Epithelial cell of esophagus (primary cell): ENCODE results near the gene METRNL.

Source experiments
- DNase-seq: peaks from one replicate; pipeline ENCODE4 v3.0.0; 2010; ENCODE audit warnings: low read depth
- H3K4me3 ChIP-seq: 2 replicates; pipeline ENCODE4 v1.5.1; 2011; ENCODE audit warnings: mild to moderate bottlenecking, low read length, control low read depth
- TF ChIP-seq, protein P1 (sequence below): IDR thresholded peaks from 2 replicates; pipeline ENCODE4 v1.5.1; 2011; ENCODE audit warnings: low read depth, mild to moderate bottlenecking, low read length, control low read depth, inconsistent platforms; ENCODE audit not compliant: insufficient read depth; ENCODE audit errors: missing control alignments

Gene METRNL

DNA sequence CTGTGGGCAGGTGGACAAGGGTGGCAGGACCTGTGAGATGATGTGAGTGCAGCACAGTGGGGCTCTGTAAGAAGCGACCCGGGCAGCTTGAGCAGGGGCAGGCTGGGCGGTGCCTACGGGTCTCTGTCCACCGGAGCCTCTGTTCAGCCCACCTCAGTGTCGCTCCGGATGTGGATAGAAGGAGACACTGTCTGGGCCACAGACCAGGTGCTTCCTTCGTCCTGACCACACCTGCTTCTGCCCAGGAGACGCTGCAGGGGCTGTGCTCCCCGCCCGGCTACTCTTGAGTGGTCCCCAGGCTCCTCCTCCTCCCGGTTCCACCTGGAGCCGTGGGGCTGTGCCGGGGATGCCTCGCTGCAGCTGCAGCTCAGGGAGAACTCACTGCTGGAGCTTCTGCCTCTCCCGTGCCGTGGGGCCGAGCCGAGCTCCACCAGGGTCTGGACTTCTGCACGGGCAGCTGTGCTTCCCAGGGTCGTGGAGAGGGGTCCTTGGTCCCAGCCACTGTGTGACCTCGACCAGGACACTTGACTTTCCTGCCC is 21.5 kb downstream of the METRNL start:
- no peak for DNase-seq
- TF ChIP-seq, protein P1, sequence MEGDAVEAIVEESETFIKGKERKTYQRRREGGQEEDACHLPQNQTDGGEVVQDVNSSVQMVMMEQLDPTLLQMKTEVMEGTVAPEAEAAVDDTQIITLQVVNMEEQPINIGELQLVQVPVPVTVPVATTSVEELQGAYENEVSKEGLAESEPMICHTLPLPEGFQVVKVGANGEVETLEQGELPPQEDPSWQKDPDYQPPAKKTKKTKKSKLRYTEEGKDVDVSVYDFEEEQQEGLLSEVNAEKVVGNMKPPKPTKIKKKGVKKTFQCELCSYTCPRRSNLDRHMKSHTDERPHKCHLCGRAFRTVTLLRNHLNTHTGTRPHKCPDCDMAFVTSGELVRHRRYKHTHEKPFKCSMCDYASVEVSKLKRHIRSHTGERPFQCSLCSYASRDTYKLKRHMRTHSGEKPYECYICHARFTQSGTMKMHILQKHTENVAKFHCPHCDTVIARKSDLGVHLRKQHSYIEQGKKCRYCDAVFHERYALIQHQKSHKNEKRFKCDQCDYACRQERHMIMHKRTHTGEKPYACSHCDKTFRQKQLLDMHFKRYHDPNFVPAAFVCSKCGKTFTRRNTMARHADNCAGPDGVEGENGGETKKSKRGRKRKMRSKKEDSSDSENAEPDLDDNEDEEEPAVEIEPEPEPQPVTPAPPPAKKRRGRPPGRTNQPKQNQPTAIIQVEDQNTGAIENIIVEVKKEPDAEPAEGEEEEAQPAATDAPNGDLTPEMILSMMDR = no peak
- no peak overlapping the region for H3K4me3 ChIP-seq

DNA sequence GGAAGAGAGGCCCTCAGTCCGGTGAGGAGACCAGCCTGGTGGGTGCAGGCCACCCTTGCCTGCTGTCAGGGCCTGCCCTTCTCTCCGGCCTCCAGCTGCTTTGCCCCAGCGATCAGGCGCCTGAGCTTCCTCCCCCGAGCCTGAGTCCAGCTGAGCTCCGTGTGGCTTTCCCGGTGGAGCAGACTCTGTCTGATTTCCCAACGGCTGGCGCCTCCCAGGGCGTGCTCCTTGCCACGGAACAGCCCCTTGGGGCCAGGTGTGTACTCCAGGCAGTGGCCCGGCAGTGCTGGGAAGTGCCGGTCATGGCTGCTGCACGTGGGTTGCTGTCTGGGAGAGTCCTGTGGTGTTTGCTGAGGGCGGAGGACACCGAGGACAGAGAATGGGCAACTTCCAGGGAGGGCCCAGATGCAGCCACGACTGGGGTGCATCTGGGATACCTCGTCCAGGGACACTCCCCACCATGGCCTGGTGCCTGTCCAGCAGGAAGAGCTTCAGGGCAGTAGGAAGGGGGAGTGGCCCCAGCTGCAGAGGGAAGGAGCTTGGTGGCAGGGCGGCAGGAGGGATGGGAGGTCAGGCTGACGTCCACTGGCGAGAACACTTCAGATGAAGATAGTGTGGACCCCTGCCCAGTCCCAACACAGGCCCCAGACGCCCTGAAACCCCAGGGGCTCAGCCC is 22.5 kb downstream of the METRNL start:
- peak; percentile 50 for DNase-seq
- no peak overlapping the region for H3K4me3 ChIP-seq
- TF ChIP-seq, protein P1 = no peak

DNA sequence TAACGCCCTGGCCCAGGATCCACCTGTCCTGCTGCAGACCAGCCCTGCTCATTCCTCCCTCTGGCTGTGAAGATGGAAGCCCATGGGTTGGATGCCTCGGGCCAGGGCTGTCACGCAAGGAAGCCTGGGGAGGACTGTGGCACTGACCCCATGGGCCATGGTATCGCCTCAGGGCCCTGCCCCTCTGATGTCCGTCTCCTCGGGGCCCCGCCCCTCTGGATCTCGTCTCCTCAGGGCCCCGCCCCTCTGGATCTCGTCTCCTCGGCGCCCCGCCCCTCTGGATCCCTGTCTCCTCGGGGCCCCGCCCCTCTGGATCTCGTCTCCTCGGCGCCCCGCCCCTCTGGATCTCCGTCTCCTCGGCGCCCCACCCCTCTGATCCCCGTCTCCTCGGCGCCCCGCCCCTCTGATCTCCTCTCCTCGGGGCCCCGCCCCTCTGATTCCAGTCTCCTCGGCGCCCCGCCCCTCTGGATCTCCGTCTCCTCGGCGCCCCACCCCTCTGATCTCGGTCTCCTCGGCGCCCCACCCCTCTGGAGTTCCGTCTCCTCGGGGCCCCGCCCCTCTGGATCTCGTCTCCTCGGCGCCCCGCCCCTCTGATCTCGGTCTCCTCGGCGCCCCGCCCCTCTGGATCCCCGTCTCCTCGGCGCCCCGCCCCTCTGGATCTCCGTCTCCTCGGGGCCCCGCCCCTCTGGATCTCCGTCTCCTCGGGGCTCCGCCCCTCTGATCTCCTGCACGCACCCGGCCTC is 24.0 kb downstream of the METRNL start:
- H3K4me3 ChIP-seq = no peak overlapping the region
- DNase-seq = no peak
- TF ChIP-seq, protein P1 = no peak

DNA sequence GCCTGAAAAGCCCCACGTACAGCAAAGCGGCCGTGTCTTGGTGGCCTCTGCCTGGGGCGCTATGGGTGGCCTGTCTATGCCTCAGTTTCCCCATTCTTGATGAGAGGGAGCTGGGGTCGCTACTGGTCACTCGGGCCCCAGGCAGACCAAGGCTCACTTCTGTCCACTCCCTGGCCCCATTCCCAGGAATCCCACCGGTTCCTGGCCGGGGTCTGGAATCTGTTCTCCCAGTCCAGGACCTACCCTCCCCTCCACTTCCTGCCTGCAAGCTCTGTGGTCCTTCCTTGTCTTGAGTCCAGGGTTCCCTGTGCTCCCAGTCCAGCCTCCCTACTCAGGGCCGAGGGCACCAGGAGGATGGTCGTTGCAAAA is 24.5 kb downstream of the METRNL start:
- TF ChIP-seq, protein P1 = no peak
- H3K4me3 ChIP-seq = no peak overlapping the region
- DNase-seq = no peak

DNA sequence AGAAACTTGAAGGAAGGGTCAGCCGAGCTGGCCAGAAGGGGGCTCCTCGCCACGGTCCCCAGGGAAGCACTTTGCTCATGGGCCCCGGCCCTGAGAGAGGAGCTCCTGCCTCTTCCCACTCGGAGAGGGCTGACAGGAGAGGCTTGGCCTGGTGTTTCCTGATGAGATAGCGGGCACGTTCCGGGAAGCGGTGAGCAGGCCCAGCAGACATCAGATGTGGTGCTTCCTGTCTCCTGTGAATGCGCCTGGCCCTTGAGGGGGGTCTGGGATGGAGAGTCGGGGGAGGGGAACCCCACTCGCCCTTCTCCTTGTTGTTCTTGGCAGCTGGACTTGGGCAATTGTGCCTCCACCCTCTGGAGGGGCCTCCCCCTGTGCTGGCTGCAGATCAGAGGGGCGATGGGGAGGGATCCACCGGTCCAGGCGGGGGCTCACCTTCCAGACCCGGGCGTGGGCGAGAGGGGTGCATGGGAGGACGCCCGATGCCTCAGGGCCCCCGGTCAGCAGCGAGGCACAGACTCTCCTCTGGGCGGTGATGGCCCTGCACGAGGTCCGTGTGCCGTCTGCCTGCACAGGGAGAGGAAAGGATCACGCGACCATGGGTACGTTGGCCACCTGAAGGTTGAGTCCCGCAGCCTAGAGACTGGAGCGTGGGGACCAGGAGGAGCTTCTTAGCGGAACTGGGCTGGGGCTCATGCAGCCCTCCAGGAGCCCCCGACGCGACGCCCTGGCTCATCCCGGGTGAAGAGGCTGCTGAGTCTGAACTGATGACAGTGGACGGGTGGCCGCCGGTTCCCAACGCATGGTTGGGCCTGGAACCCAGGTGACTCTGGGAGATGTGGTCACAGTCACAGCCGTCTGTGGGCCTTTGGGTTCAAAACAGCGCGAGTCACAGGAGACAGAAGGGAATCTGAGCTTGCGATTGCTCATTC is 25.4 kb downstream of the METRNL start:
- no peak for DNase-seq
- TF ChIP-seq, protein P1 = no peak
- H3K4me3 ChIP-seq = no peak overlapping the region

DNA sequence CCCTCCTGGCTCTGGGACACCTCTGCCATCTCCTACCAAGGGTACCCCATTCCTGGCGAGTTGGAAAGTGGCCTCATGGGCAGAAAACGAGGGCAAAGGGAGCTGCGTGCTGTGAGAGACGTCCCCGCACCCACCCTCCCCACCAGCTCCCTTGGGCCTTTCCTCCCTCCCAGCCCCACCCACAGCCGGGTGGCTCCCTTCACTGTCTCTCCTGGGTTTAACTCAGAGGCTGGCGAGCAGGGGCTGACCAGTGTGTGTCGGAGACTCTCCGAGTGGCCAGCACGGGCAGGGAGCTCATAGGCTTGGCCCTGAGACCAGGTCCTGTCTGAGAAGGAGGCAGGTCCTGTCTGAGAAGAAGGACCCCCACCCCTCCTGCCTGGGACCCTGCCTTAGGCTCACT is 26.1 kb downstream of the METRNL start:
- TF ChIP-seq, protein P1 = no peak
- DNase-seq = no peak
- H3K4me3 ChIP-seq = no peak overlapping the region
